ENCODE measurements around the gene LRFN2.

Gene LRFN2

GRCh38 chr6:40347571-40348011, 239.6 kb downstream of the LRFN2 start:
- TF ChIP-seq, protein P1, sequence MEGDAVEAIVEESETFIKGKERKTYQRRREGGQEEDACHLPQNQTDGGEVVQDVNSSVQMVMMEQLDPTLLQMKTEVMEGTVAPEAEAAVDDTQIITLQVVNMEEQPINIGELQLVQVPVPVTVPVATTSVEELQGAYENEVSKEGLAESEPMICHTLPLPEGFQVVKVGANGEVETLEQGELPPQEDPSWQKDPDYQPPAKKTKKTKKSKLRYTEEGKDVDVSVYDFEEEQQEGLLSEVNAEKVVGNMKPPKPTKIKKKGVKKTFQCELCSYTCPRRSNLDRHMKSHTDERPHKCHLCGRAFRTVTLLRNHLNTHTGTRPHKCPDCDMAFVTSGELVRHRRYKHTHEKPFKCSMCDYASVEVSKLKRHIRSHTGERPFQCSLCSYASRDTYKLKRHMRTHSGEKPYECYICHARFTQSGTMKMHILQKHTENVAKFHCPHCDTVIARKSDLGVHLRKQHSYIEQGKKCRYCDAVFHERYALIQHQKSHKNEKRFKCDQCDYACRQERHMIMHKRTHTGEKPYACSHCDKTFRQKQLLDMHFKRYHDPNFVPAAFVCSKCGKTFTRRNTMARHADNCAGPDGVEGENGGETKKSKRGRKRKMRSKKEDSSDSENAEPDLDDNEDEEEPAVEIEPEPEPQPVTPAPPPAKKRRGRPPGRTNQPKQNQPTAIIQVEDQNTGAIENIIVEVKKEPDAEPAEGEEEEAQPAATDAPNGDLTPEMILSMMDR (IDR thresholded peaks at IDR 0.05; ENCODE audit: low read depth, low read length), result no peak
- in situ Hi-C loops (cut with HindIII; ENCODE audit: low sequenced_read_pairs), result no loop called here
- H3K4me3 ChIP-seq (ENCODE audit: low read depth, low read length), result no peak overlapping the region
- DNase-seq (ENCODE audit: low read depth, low spot score), result no peak

DNA sequence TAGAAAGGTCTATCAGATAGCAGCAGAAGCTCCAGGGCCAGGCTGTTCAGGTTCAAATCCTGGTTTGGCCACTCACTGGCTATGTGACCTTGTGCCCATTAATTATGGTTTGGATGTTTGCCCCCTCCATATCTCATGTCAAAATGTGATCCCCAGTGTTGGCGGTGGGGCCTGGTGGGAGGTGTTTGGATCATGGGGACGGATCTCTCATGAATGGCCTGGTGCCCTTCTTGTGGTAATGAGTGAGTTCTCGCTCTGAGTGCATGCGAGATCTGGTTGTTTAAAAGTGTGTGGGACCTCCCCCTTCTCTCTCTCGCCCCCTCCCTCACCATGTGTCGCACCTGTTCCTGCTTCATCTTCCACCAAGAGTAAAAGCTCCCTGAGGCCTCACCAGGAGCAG, 240.9 kb downstream of the LRFN2 start:
- no peak for DNase-seq (ENCODE audit: low read depth, low spot score)
- in situ Hi-C loops (cut with HindIII; ENCODE audit: low sequenced_read_pairs), result no loop called here
- TF ChIP-seq, protein P1 (IDR thresholded peaks at IDR 0.05; ENCODE audit: low read depth, low read length), result no peak
- no peak overlapping the region for H3K4me3 ChIP-seq (ENCODE audit: low read depth, low read length)

GRCh38 chr6:40344566-40345167, 242.5 kb downstream of the LRFN2 start:
- in situ Hi-C loops (cut with HindIII; ENCODE audit: low sequenced_read_pairs), result no loop called here
- no peak for DNase-seq (ENCODE audit: low read depth, low spot score)
- TF ChIP-seq, protein P1 (IDR thresholded peaks at IDR 0.05; ENCODE audit: low read depth, low read length), result no peak
- no peak overlapping the region for H3K4me3 ChIP-seq (ENCODE audit: low read depth, low read length)

- DNase-seq (ENCODE audit: low read depth, low spot score), result no peak
- TF ChIP-seq, protein P1 (IDR thresholded peaks at IDR 0.05; ENCODE audit: low read depth, low read length), result no peak
- no peak overlapping the region for H3K4me3 ChIP-seq (ENCODE audit: low read depth, low read length)
- in situ Hi-C loops (cut with HindIII; ENCODE audit: low sequenced_read_pairs), result no loop called here
These were observed 243.1 kb downstream of the LRFN2 start for GRCh38 chr6:40343877-40344565.

GRCh38 chr6:40343318-40343876, 243.8 kb downstream of the LRFN2 start:
- DNase-seq (ENCODE audit: low read depth, low spot score), result no peak
- in situ Hi-C loops (cut with HindIII; ENCODE audit: low sequenced_read_pairs), result no loop called here
- TF ChIP-seq, protein P1 (IDR thresholded peaks at IDR 0.05; ENCODE audit: low read depth, low read length), result no peak
- H3K4me3 ChIP-seq (ENCODE audit: low read depth, low read length), result no peak overlapping the region

GRCh38 chr6:40342723-40343122, 244.4 kb downstream of the LRFN2 start:
- TF ChIP-seq, protein P1 (IDR thresholded peaks at IDR 0.05; ENCODE audit: low read depth, low read length), result no peak
- no peak for DNase-seq (ENCODE audit: low read depth, low spot score)
- H3K4me3 ChIP-seq (ENCODE audit: low read depth, low read length), result no peak overlapping the region
- in situ Hi-C loops (cut with HindIII; ENCODE audit: low sequenced_read_pairs), result no loop called here

Measured in astrocyte of the spinal cord (primary cell).